ENCODE data around the gene NR1I3. TPM values are rescaled to one million over a fixed set of nuclear protein-coding genes. Genes with fewer than 3 reads are reported as not detected.

Gene NR1I3
- total RNA-seq, 1 donor from 2014 or later, result not detected

DNA sequence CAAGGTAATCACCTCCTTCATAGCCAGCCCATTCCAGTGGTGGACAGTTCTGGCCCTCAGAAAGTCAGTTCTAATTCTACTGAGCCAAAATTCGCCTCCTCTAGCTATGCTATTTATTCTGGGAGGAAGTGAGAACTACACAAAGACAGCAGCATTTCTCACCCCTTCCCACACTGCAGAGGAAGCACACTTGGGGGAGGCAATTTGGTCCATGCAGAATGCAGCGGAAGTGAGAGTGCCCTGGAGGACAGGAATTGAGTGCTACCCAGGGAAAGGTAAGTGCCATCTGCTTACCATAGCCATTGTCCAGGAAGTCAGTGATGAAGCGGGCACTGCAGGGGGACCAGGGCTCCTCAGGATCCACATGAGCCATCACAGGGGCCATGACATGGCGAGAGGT is 42.8 kb downstream of the NR1I3 start:
- intact Hi-C loops (cut with DNase I), result loop anchor here (10.0 kb wide), 1 partner anchor 190 kb away; no protein-coding TSS in a partner anchor

DNA sequence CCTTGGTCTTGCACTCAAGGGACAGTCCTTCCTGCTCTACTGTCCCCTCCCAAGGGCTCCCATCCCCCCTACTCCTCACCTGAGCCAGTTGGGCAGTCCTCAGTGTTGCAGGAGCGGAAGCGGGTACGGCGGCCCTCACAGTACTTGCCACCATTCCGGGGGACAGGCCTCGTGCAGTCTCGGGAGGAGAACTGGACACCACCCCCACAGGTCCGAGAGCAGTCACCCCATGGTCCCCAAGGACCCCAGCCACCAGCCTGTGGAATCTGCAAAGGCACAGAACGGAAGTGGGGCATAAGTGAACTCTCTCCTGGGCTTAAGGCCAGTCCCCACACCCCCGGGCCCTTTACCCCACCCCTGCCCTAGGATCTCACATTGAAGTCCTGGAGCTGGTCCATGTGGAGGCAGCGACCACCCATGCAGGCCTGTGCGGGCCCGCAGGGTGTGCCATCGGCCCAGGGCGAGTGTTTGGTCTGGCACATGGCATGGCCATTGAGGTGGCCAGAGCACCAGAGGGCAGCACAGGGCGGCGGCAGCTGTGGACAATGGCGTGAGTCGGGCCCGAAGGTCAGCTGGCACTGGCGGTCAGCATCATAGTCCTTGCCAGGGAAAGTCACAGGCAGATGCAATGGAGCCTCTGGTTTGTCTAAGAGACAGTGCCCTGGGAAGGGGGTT is 44.3 kb downstream of the NR1I3 start:
- H3K36me3 ChIP-seq, result peaks cover 0 to 16% of the 10 kb centered on the region in 2 donors
- DNase-seq (ENCODE audit: extremely low spot score in 2 of 2), result no peak
- TF ChIP-seq POLR2AphosphoS5 (IDR thresholded peaks at IDR 0.05; ENCODE audit: insufficient read depth in 1 of 2, low read depth in 1 of 2) (peak in 1 of 2 donors; percentile 46), POLR2A (IDR thresholded peaks at IDR 0.05) (no peak)
- H3K27ac ChIP-seq, result peak overlapping the region; percentile 59
- H3K4me3 ChIP-seq, result peak overlapping the region in 1 of 2 donors; percentile 11
- H3K9me3 ChIP-seq, result no peaks in the 10 kb centered on the region
- peaks cover 57% of the 10 kb centered on the region for H3K4me1 ChIP-seq
- intact Hi-C loops (cut with DNase I), result loop anchor here (10.0 kb wide), 1 partner anchor 191 kb away; no protein-coding TSS in a partner anchor
- no peaks in the 10 kb centered on the region for H3K27me3 ChIP-seq

More for the DNA sequence above, 42.8 kb downstream of the NR1I3 start:
- no peak for DNase-seq (ENCODE audit: extremely low spot score in 2 of 2)
- no peaks in the 10 kb centered on the region for H3K27me3 ChIP-seq
- no peaks in the 10 kb centered on the region for H3K9me3 ChIP-seq
- H3K4me3 ChIP-seq, result peak overlapping the region in 1 of 2 donors; percentile 24
- TF ChIP-seq POLR2AphosphoS5 (IDR thresholded peaks at IDR 0.05; ENCODE audit: insufficient read depth in 1 of 2, low read depth in 1 of 2) (no peak), POLR2A (IDR thresholded peaks at IDR 0.05) (no peak)
- TF ChIP-seq, protein P1, sequence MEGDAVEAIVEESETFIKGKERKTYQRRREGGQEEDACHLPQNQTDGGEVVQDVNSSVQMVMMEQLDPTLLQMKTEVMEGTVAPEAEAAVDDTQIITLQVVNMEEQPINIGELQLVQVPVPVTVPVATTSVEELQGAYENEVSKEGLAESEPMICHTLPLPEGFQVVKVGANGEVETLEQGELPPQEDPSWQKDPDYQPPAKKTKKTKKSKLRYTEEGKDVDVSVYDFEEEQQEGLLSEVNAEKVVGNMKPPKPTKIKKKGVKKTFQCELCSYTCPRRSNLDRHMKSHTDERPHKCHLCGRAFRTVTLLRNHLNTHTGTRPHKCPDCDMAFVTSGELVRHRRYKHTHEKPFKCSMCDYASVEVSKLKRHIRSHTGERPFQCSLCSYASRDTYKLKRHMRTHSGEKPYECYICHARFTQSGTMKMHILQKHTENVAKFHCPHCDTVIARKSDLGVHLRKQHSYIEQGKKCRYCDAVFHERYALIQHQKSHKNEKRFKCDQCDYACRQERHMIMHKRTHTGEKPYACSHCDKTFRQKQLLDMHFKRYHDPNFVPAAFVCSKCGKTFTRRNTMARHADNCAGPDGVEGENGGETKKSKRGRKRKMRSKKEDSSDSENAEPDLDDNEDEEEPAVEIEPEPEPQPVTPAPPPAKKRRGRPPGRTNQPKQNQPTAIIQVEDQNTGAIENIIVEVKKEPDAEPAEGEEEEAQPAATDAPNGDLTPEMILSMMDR (IDR thresholded peaks at IDR 0.05), result no peak
- peaks cover 0 to 16% of the 10 kb centered on the region in 2 donors for H3K36me3 ChIP-seq
- no peak overlapping the region for H3K27ac ChIP-seq
- peaks cover 72% of the 10 kb centered on the region for H3K4me1 ChIP-seq

DNA sequence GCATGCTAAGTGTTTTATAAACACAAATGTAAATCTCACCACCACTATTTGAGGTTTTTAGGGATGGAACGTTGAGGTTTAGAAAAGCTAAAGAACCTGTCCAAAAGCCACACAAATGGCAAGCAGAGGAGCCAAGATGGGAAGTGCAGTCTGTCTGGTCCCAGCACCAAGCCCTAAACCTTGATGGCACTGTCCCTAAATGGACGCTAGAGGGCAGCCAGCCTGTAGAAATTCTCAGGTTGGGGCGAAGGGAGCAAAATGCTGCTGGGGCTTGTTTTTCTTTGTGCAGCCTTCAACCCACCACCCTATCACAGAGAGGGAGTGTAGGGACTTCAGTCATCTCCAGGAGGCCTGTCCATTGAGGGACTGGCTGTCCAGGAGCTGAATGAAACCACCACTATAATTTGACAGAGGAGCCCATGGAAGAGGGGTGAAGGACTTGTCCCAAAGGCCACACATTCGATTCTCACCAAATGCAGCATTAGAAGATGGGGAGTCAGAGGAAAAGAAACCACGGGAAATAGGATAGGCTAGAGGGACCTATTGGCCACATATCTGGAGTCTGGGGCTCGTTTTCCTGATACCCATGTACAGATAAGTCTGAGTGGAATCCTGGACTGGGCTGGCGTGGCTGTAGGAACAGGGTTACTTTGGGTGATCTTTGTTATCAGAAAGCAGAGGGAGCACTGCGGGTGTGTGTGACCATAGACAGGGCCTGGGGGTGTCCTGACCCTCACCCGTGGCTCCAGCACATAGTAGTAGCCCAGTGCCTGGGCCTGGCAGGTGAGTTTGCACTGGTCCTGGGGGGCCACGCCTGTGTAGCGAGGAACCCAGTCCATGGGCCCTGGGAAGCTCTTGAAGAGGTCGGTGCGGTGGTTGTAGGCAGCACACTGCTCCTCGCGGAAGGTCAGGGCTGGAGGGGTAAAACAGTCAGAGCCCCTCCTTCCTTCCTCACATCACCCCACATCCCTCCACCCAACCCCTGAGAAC is 45.2 kb downstream of the NR1I3 start:
- TF ChIP-seq POLR2AphosphoS5 (IDR thresholded peaks at IDR 0.05; ENCODE audit: insufficient read depth in 1 of 2, low read depth in 1 of 2) (no peak), POLR2A (IDR thresholded peaks at IDR 0.05) (no peak)
- TF ChIP-seq, protein P1 (IDR thresholded peaks at IDR 0.05), result peak; percentile 55 to 86 (median 79)
- intact Hi-C loops (cut with DNase I), result loop anchor here (10.0 kb wide), 1 partner anchor 192 kb away; no protein-coding TSS in a partner anchor
- Histone ChIP-seq H3K9me3 (no peaks in the 10 kb centered on the region), H3K27ac (peak overlapping the region; percentile 59), H3K27me3 (no peaks in the 10 kb centered on the region), H3K4me1 (peaks cover 48% of the 10 kb centered on the region), H3K4me3 (peak overlapping the region in 1 of 2 donors; percentile 11), H3K36me3 (peaks cover 0 to 16% of the 10 kb centered on the region in 2 donors)
- DNase-seq (ENCODE audit: extremely low spot score in 2 of 2), result no peak

DNA sequence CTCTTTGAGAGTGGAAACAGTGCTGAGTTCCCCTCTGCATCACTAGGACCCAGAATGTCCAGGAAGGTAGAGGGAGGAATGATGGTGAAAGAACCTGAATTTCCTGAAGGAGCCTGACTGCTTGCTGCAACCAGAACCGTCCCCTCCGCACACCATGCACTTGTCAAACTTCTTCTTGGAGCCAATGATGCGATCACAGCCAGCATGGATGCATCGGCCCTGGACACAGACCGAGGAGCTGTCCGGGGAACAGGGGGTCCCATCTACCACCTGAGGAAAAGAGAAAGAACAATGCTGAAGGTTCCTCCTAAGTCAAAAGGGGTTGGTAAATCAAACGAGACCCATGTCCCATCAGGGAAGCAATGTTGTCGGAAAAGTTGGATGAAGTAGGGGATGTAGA is 46.0 kb downstream of the NR1I3 start:
- no peak for DNase-seq (ENCODE audit: extremely low spot score in 2 of 2)
- TF ChIP-seq POLR2A (IDR thresholded peaks at IDR 0.05), result no peak
- TF ChIP-seq POLR2AphosphoS5 (IDR thresholded peaks at IDR 0.05; ENCODE audit: insufficient read depth in 1 of 2, low read depth in 1 of 2), result no peak
- TF ChIP-seq, protein P1 (IDR thresholded peaks at IDR 0.05), result no peak
- H3K4me1 ChIP-seq, result peaks cover 40% of the 10 kb centered on the region
- no peaks in the 10 kb centered on the region for H3K9me3 ChIP-seq
- H3K36me3 ChIP-seq, result peaks cover 0 to 16% of the 10 kb centered on the region in 2 donors
- no peaks in the 10 kb centered on the region for H3K27me3 ChIP-seq
- intact Hi-C loops (cut with DNase I), result loop anchor here (10.0 kb wide), 1 partner anchor 193 kb away; no protein-coding TSS in a partner anchor
- no peak overlapping the region for H3K4me3 ChIP-seq
- H3K27ac ChIP-seq, result no peak overlapping the region

DNA sequence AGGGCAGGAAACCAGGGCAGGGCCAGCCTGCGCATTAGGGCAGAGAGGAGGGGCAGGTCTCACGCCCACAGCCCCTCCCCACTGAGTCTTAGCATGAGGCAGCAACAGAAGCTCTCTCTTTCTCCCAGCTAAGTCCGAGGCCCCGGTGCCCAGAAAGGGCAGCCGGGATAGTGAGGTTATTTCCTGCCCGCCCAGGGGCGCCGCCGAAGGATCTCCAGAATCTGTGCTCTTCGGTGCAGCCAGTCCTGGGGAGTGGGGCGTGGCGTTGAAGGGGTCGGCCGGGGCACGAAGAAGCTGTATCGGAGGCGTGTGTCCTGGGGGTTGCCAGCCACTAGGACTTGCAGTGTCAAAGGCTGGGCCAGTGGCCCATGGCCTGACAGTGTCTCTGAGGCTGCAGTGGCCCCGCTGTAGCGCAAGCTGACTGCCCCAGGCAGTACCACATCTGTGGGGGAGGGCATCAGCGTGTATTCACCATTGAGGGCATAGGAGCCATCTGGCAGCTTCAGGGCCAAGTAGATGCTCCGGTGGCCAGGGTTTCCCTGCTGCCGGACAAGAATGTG is 47.0 kb downstream of the NR1I3 start:
- intact Hi-C loops (cut with DNase I), result loop anchor here (10.0 kb wide), 1 partner anchor 194 kb away; no protein-coding TSS in a partner anchor
- Histone ChIP-seq H3K27ac (peak overlapping the region; percentile 20), H3K4me3 (no peak overlapping the region), H3K9me3 (no peaks in the 10 kb centered on the region), H3K4me1 (peaks cover 32% of the 10 kb centered on the region), H3K36me3 (peaks cover 0 to 16% of the 10 kb centered on the region in 2 donors), H3K27me3 (no peaks in the 10 kb centered on the region)
- peak in 1 of 2 donors; percentile 64 for TF ChIP-seq POLR2AphosphoS5 (IDR thresholded peaks at IDR 0.05; ENCODE audit: insufficient read depth in 1 of 2, low read depth in 1 of 2)
- TF ChIP-seq, protein P1 (IDR thresholded peaks at IDR 0.05), result no peak
- DNase-seq (ENCODE audit: extremely low spot score in 2 of 2), result no peak
